Smooth muscle cell (in vitro differentiated cells): Measurements from ENCODE around the gene CAPZA3. TPM values are rescaled to one million over a fixed set of nuclear protein-coding genes. Genes with fewer than 3 reads are reported as not detected.
A peak's percentile ranks its signal among the peaks of the same experiment; 100 is the strongest.

ENCODE experiments used
- DNase-seq: peaks from one replicate; lab custom pipeline; 2025; ENCODE audit not compliant: unreplicated experiment; lab: John Stamatoyannopoulos, UW
- H2AFZ ChIP-seq: fragments of 200-600 bp; sonication (generic); 2 replicates; pipeline ENCODE4 v1.6.0; 2016; ENCODE audit warnings: antibody characterized with exemption, low read depth, mild to moderate bottlenecking
- H3F3A ChIP-seq: fragments of 200-600 bp; sonication (generic); 2 replicates; pipeline ENCODE4 v1.6.0; 2017; ENCODE audit warnings: antibody characterized with exemption, low read depth
- H3K27ac ChIP-seq: fragments of 200-600 bp; sonication (generic); 2 replicates; pipeline ENCODE4 v1.5.1; 2016; ENCODE audit warnings: low read depth, mild to moderate bottlenecking
- H3K27me3 ChIP-seq: fragments of 200-600 bp; sonication (generic); 2 replicates; pipeline ENCODE4 v1.6.1; 2016; ENCODE audit warnings: low read depth, mild to moderate bottlenecking
- H3K36me3 ChIP-seq: fragments of 200-600 bp; sonication (generic); 2 replicates; pipeline ENCODE4 v1.5.1; 2016; ENCODE audit warnings: low read depth
- H3K4me1 ChIP-seq: fragments of 200-600 bp; sonication (generic); 2 replicates; pipeline ENCODE4 v1.5.1; 2016; ENCODE audit warnings: low read depth
- H3K4me2 ChIP-seq: fragments of 200-600 bp; sonication (generic); 2 replicates; pipeline ENCODE4 v1.6.0; 2016; ENCODE audit warnings: mild to moderate bottlenecking
- H3K4me3 ChIP-seq: fragments of 200-600 bp; sonication (generic); 2 replicates; pipeline ENCODE4 v1.5.1; 2016; ENCODE audit warnings: mild to moderate bottlenecking
- H3K79me2 ChIP-seq: fragments of 200-600 bp; sonication (generic); 2 replicates; pipeline ENCODE4 v1.6.0; 2016; ENCODE audit warnings: low read depth, mild to moderate bottlenecking
- H3K9ac ChIP-seq: fragments of 200-600 bp; sonication (generic); 2 replicates; pipeline ENCODE4 v1.6.0; 2016; ENCODE audit warnings: low read depth
- H3K9me3 ChIP-seq: fragments of 200-600 bp; sonication (generic); replicated peaks from 2 replicates; pipeline ENCODE4 v1.5.1; 2016; ENCODE audit warnings: low read depth
- H4K20me1 ChIP-seq: fragments of 200-600 bp; sonication (generic); 2 replicates; pipeline ENCODE4 v1.6.0; 2016; ENCODE audit warnings: low read depth
- WGBS: methylation state at CpG from one replicate; pipeline ENCODE4 v1.1.7; 2016; ENCODE audit warnings: low lambda C conversion rate; 5-methylcytosine and 5-hydroxymethylcytosine counted together
- polyA plus RNA-seq: library from polyadenylated mRNA; unstranded; fragments of >200 nt; fragmentation: Nextera tagmentation; extraction: Ambion mirVana; gene quantifications from 2 replicates; pipeline ENCODE4 v1.2.1, GENCODE V29; 2016
- total RNA-seq: library from RNA; depleted of rRNA; stranded (reverse); fragments of >200 nt; gene quantifications from 2 replicates; pipeline ENCODE4 v1.2.3, GENCODE V29; 2014
- TF ChIP-seq, protein P1 (sequence below): fragments of 200-600 bp; sonication (generic); IDR thresholded peaks from 2 replicates; pipeline ENCODE4 v1.5.1; 2017; ENCODE audit warnings: borderline replicate concordance, mild to moderate bottlenecking, antibody characterized with exemption; ENCODE audit not compliant: insufficient read depth, poor library complexity, severe bottlenecking

The CAPZA3 gene
- total and polyA plus RNA-seq, 2 experiments from 2014 or later = 0.19 TPM; not detected in 1

DNA sequence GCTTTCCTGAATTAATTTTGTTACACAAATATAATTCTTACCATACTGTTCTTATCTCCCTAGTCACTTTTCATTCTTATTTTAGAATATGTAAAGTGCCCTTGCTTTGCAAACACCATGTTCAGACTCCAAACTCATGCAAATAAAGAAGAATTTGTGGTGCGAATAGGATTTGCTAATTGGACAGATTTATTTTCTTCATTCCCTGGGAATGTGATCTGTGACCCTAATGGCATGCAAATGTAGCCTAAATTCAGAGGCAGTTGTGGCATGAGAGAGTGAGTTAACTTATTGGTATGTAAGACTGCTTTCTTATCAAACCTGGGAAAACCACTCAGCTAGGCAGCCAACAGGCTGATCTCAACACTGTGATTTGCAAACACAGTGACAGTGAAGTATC is 10.0 kb downstream of the CAPZA3 start:
- Histone ChIP-seq H4K20me1 (no peaks in the 10 kb centered on the region), H3K9me3 (no peaks in the 10 kb centered on the region), H3K4me2 (peak overlapping the region; percentile 66), H3K4me3 (no peak overlapping the region), H3F3A (no peaks in the 10 kb centered on the region), H3K27ac (peak overlapping the region; percentile 88), H2AFZ (no peak overlapping the region), H3K27me3 (no peaks in the 10 kb centered on the region), H3K9ac (no peak overlapping the region), H3K79me2 (no peaks in the 10 kb centered on the region), H3K4me1 (peaks cover 40% of the 10 kb centered on the region), H3K36me3 (no peaks in the 10 kb centered on the region)
- TF ChIP-seq, protein P1, sequence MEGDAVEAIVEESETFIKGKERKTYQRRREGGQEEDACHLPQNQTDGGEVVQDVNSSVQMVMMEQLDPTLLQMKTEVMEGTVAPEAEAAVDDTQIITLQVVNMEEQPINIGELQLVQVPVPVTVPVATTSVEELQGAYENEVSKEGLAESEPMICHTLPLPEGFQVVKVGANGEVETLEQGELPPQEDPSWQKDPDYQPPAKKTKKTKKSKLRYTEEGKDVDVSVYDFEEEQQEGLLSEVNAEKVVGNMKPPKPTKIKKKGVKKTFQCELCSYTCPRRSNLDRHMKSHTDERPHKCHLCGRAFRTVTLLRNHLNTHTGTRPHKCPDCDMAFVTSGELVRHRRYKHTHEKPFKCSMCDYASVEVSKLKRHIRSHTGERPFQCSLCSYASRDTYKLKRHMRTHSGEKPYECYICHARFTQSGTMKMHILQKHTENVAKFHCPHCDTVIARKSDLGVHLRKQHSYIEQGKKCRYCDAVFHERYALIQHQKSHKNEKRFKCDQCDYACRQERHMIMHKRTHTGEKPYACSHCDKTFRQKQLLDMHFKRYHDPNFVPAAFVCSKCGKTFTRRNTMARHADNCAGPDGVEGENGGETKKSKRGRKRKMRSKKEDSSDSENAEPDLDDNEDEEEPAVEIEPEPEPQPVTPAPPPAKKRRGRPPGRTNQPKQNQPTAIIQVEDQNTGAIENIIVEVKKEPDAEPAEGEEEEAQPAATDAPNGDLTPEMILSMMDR = no peak
- DNase-seq = no peak
- WGBS = 13% methylated on average over 1 of the region's 1 CpG

DNA sequence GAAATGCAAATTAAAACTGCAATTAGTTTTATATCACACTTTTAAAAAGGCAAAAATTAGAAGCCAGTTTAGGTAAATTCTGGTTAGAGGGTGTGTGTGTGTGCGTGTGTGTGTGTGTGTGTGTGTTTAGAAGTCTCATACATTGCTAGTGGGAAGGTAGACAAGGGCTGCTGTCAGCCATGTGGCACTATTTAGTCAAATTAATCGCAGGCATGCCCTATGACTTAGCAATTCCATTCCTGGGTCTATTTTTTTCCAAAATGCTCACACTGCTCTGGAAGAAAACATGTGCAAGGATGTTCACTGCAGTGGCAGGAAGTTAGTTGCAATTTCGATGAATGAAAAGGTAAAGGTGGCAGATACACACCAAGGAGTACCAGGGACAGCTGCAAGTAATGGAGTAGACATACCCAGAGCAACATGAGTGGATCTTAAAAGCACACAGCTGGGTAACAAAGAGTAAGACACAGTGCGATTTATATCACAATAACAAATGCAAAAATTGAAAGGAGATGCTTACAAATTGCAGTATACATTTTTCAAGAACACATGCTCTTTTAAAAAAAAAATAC is 11.6 kb downstream of the CAPZA3 start:
- no peak overlapping the region for H3K4me3 ChIP-seq
- no peak overlapping the region for H3K9ac ChIP-seq
- no peaks in the 10 kb centered on the region for H4K20me1 ChIP-seq
- no peaks in the 10 kb centered on the region for H3K79me2 ChIP-seq
- no peak overlapping the region for H3K4me2 ChIP-seq
- TF ChIP-seq, protein P1 = no peak
- no peaks in the 10 kb centered on the region for H3K36me3 ChIP-seq
- no peaks in the 10 kb centered on the region for H3K27me3 ChIP-seq
- 95% methylated on average over 4 of the region's 4 CpGs for WGBS
- H3K9me3 ChIP-seq = no peaks in the 10 kb centered on the region
- H3F3A ChIP-seq = no peaks in the 10 kb centered on the region
- H3K4me1 ChIP-seq = peaks cover 54% of the 10 kb centered on the region
- H2AFZ ChIP-seq = no peak overlapping the region
- no peak overlapping the region for H3K27ac ChIP-seq
- DNase-seq = no peak

- H3F3A ChIP-seq = no peaks in the 10 kb centered on the region
- no peak overlapping the region for H2AFZ ChIP-seq
- peaks cover 60% of the 10 kb centered on the region for H3K4me1 ChIP-seq
- no peaks in the 10 kb centered on the region for H3K27me3 ChIP-seq
- H4K20me1 ChIP-seq = no peaks in the 10 kb centered on the region
- no peaks in the 10 kb centered on the region for H3K79me2 ChIP-seq
- 70% methylated on average over 1 of the region's 1 CpG for WGBS
- no peaks in the 10 kb centered on the region for H3K36me3 ChIP-seq
- no peaks in the 10 kb centered on the region for H3K9me3 ChIP-seq
- H3K9ac ChIP-seq = no peak overlapping the region
- no peak overlapping the region for H3K4me3 ChIP-seq
- H3K27ac ChIP-seq = no peak overlapping the region
- TF ChIP-seq, protein P1 = no peak
- no peak overlapping the region for H3K4me2 ChIP-seq
- DNase-seq = no peak
Observed at GRCh38 chr12:18750085-18750484, 12.2 kb downstream of the CAPZA3 start.

DNA sequence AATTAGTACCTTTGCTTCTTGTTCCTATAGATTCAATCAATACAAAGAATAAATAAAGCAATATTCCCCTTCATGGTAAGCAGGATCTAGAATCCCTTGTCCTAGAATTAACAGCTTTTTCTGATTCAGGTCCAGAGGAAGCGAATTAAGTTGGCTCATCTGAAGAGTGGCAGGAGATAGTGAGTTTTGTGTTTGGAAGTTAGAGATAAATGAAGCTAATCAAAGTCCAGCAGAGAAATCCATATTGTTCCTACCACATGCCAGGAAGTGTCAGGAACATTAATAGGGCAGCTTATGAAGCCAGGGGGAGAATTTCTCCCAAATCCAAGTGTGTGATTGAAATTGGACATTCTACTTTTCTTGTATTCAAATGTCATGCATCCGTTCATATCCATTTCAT is 13.9 kb downstream of the CAPZA3 start:
- 86% methylated on average over 2 of the region's 2 CpGs for WGBS
- Histone ChIP-seq H3K27me3 (no peaks in the 10 kb centered on the region), H3K79me2 (no peaks in the 10 kb centered on the region), H4K20me1 (no peaks in the 10 kb centered on the region), H3K4me1 (peaks cover 69% of the 10 kb centered on the region), H3K9me3 (no peaks in the 10 kb centered on the region), H3K4me3 (no peak overlapping the region), H2AFZ (peak overlapping the region; percentile 51), H3K4me2 (no peak overlapping the region), H3K36me3 (no peaks in the 10 kb centered on the region), H3K27ac (no peak overlapping the region), H3F3A (no peaks in the 10 kb centered on the region), H3K9ac (no peak overlapping the region)
- TF ChIP-seq, protein P1 = no peak
- DNase-seq = no peak
